GM23248 (cell line): ENCODE data around the gene ERVH48-1.

ENCODE experiments used
- EZH2 ChIP-seq: fragments of 200-600 bp; sonication (generic); IDR thresholded peaks from 2 replicates; pipeline ENCODE4 v1.6.1; 2018; ENCODE audit warnings: antibody characterized with exemption, mild to moderate bottlenecking; ENCODE audit not compliant: insufficient read depth, poor library complexity, severe bottlenecking
- EZH2phosphoT487 ChIP-seq: fragments of 200-600 bp; sonication (generic); IDR thresholded peaks from 2 replicates; pipeline ENCODE4 v1.6.1; 2018; ENCODE audit warnings: antibody characterized with exemption, moderate library complexity, mild to moderate bottlenecking, low read depth; ENCODE audit not compliant: insufficient read depth

GRCh38 chr21:42925114-42925926 is at the start of gene ERVH48-1:
- no peak for TF ChIP-seq EZH2
- no peak for TF ChIP-seq EZH2phosphoT487
